ENCODE measurements around the gene TAS2R9.

The TAS2R9 gene

GRCh38 chr12:10838461-10838860 is 28.5 kb upstream of the TAS2R9 start:
- TF ChIP-seq CTCF (conservative IDR thresholded peaks at IDR 0.05) = no peak

GRCh38 chr12:10829994-10830393 is 20.0 kb upstream of the TAS2R9 start:
- TF ChIP-seq CTCF (conservative IDR thresholded peaks at IDR 0.05) = no peak
- no peak overlapping the region for H3K27ac ChIP-seq

More at GRCh38 chr12:10838461-10838860, 28.5 kb upstream of the TAS2R9 start:
- no peak overlapping the region for H3K27ac ChIP-seq

GRCh38 chr12:10826258-10826657 is 16.3 kb upstream of the TAS2R9 start, which contains the start of gene TAS2R10:
TAS2R10 (minus strand) TSS chr12:10826358; CDS start chr12:10826269, 89 bp downstream.
- no peak within 1 kb of the TSS for H3K27ac ChIP-seq
- TF ChIP-seq CTCF (conservative IDR thresholded peaks at IDR 0.05) = no peak

- no peak overlapping the region for H3K27ac ChIP-seq
- TF ChIP-seq CTCF (conservative IDR thresholded peaks at IDR 0.05) = no peak
Measured at GRCh38 chr12:10824957-10825356, 15.0 kb upstream of the TAS2R9 start.

GRCh38 chr12:10811883-10812536 is 2.0 kb upstream of the TAS2R9 start:
- H3K27ac ChIP-seq = no peak overlapping the region
- TF ChIP-seq CTCF (conservative IDR thresholded peaks at IDR 0.05) = no peak

- no peak within 1 kb of the TSS for H3K27ac ChIP-seq
- TF ChIP-seq CTCF (conservative IDR thresholded peaks at IDR 0.05) = no peak
Measured at GRCh38 chr12:10807186-10807585, 2.8 kb downstream of the TAS2R9 start, which contains the start of gene TAS2R8. TAS2R8 (minus strand) TSS chr12:10807286; CDS start chr12:10806980, 306 bp downstream.

GRCh38 chr12:10802587-10802986 is 7.4 kb downstream of the TAS2R9 start, which contains the start of gene TAS2R7:
TAS2R7 (minus strand) TSS chr12:10802627; CDS start chr12:10802570, 57 bp downstream.
- TF ChIP-seq CTCF (conservative IDR thresholded peaks at IDR 0.05) = no peak
- no peak within 1 kb of the TSS for H3K27ac ChIP-seq

Data from VCaP (cell line).